BJ (cell line): ENCODE data around the gene R3HCC1L. TPM values are rescaled to one million over a fixed set of nuclear protein-coding genes. Genes with fewer than 3 reads are reported as not detected.

ENCODE experiments used
- CTCF ChIA-PET: fragments of 350-600 bp; formaldehyde crosslinking; extraction: SDS; loops from one replicate; lab custom pipeline; 2021; ENCODE audit warnings: antibody characterized with exemption, inconsistent platforms; lab: Yijun Ruan, JAX
- POLR2A ChIA-PET: fragments of 300-600 bp; sonication (Branson Sonifier 250); formaldehyde crosslinking; extraction: SDS; loops from one replicate; lab custom pipeline; 2021; ENCODE audit warnings: antibody characterized with exemption; lab: Charles Lee
- DNase-seq: peaks from one replicate; pipeline ENCODE4 v3.0.0-alpha.2; 2011; ENCODE audit warnings: low read depth
- H3K27me3 ChIP-seq: 2 replicates; pipeline ENCODE4 v1.6.0; 2011; ENCODE audit warnings: low read length; ENCODE audit not compliant: control insufficient read depth, insufficient read depth
- H3K36me3 ChIP-seq: 2 replicates; pipeline ENCODE4 v1.5.1; 2011; ENCODE audit warnings: low read length; ENCODE audit not compliant: control insufficient read depth, insufficient read depth
- H3K4me3 ChIP-seq: 2 replicates; pipeline ENCODE4 v1.5.1; 2011; ENCODE audit warnings: low read depth, mild to moderate bottlenecking, control low read depth, low read length
- polyA plus RNA-seq: library from polyadenylated mRNA; depleted of rRNA; stranded (reverse); fragments of >200 nt; gene quantifications from 2 replicates; pipeline ENCODE4 v1.2.3, GENCODE V29; 2011
- TF ChIP-seq, protein P1 (sequence below): IDR thresholded peaks from 2 replicates; pipeline ENCODE4 v1.5.1; 2011; ENCODE audit warnings: low read depth, mild to moderate bottlenecking, control low read depth, inconsistent platforms, low read length, moderate library complexity; ENCODE audit not compliant: insufficient read depth

Gene R3HCC1L
- polyA plus RNA-seq, 1 experiment = 5.6 TPM

DNA sequence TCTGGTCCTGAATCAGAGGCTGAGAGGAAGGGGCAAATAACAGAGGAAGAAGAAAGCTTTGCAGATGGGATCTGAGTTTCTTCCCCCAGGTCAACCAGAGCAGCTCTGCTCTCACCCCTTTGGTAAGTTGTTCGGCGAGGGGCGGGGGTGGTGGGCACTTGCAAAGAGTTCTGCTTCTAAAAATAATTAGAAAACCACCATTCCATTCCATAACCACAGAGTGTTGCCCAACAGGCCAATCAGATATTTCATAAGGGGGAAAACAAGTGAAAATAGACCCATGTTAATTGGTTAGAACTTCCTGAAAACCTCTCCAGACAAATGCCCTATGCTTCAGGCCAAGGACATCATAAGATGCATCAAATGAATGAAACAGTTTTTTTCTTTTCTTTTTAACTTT is 43.6 kb upstream of the R3HCC1L start:
- H3K4me3 ChIP-seq = no peak overlapping the region
- H3K27me3 ChIP-seq = no peaks in the 10 kb centered on the region; the same call in 1 of the 2 replicates
- ChIA-PET CTCF (no interaction called here), POLR2A (no interaction called here)
- TF ChIP-seq, protein P1, sequence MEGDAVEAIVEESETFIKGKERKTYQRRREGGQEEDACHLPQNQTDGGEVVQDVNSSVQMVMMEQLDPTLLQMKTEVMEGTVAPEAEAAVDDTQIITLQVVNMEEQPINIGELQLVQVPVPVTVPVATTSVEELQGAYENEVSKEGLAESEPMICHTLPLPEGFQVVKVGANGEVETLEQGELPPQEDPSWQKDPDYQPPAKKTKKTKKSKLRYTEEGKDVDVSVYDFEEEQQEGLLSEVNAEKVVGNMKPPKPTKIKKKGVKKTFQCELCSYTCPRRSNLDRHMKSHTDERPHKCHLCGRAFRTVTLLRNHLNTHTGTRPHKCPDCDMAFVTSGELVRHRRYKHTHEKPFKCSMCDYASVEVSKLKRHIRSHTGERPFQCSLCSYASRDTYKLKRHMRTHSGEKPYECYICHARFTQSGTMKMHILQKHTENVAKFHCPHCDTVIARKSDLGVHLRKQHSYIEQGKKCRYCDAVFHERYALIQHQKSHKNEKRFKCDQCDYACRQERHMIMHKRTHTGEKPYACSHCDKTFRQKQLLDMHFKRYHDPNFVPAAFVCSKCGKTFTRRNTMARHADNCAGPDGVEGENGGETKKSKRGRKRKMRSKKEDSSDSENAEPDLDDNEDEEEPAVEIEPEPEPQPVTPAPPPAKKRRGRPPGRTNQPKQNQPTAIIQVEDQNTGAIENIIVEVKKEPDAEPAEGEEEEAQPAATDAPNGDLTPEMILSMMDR = no peak
- no peak for DNase-seq
- no peaks in the 10 kb centered on the region for H3K36me3 ChIP-seq

DNA sequence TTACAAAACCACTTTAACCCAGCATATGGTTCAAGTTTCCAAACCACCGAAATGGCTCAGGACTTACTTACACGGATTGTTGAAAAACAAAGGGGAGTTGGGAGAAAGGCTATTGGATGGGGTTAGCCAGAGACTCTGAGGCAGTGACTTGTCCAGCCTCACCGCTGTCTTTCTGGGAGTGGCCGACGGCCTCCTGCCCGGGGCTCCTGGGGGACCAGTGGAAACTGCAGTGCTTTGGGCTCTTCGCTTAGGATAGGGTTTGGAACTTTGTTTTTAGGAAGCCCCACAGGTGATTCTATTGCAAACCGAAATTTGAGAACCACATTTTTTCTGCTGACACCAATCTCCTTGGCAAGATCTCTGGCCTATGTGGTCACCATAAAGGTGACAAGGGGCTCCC is 38.1 kb upstream of the R3HCC1L start:
- Histone ChIP-seq H3K27me3 (no peaks in the 10 kb centered on the region; the same call in 1 of the 2 replicates), H3K4me3 (no peak overlapping the region), H3K36me3 (no peaks in the 10 kb centered on the region)
- TF ChIP-seq, protein P1 = no peak
- ChIA-PET POLR2A (no interaction called here), CTCF (interaction anchor here (1.4 kb wide), 1 partner anchor 14 kb away, joined by 3 read pairs; no protein-coding TSS in a partner anchor)
- DNase-seq = no peak

DNA sequence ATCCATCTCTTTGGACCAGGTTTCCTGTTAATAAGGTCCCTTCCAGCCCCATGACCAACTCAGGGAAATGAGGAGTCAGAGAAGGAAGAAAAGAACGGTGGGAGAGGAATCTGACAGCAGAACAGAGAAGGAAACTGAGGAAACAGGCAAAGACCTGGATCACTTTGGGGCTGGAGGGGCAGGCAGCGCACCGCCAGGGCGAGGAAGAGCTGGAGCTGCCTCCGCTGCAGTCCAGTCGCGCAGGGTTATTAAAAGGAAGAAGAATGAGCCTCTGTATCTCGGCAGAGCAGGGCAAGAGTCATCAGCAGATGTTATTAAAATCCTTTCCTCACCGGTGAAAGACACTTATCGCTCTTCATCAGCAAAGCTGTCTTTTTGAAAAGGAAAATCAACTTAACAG is 37.7 kb upstream of the R3HCC1L start:
- H3K27me3 ChIP-seq = no peaks in the 10 kb centered on the region; the same call in 1 of the 2 replicates
- no peak for DNase-seq
- POLR2A ChIA-PET = no interaction called here
- CTCF ChIA-PET = interaction anchor here (1.4 kb wide), 1 partner anchor 15 kb away, joined by 3 read pairs; no protein-coding TSS in a partner anchor
- no peaks in the 10 kb centered on the region for H3K36me3 ChIP-seq
- TF ChIP-seq, protein P1 = no peak
- H3K4me3 ChIP-seq = no peak overlapping the region

DNA sequence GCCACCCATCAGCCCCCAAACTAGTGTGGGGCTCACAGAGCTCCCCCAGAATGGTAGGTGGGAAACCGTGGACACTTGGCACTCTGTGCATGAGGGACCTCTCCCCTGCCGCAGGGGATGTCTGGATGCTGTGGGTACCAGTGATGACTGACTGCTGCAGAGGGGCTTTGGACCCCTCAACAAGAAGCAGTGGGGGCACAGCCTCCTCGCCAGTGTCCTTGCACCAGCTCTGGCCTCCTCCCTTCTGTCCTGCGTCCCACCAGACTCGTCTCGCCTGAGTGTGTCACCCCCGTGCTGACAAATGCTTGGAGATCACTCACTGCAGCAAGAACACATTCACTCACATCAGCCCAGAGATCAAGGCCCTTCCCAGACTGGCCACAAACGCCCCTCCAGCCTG is 37.3 kb upstream of the R3HCC1L start:
- TF ChIP-seq, protein P1 = no peak
- POLR2A ChIA-PET = no interaction called here
- H3K4me3 ChIP-seq = no peak overlapping the region
- no peaks in the 10 kb centered on the region; the same call in 1 of the 2 replicates for H3K27me3 ChIP-seq
- DNase-seq = no peak
- no peaks in the 10 kb centered on the region for H3K36me3 ChIP-seq
- CTCF ChIA-PET = interaction anchor here (1.4 kb wide), 1 partner anchor 15 kb away, joined by 3 read pairs; no protein-coding TSS in a partner anchor

DNA sequence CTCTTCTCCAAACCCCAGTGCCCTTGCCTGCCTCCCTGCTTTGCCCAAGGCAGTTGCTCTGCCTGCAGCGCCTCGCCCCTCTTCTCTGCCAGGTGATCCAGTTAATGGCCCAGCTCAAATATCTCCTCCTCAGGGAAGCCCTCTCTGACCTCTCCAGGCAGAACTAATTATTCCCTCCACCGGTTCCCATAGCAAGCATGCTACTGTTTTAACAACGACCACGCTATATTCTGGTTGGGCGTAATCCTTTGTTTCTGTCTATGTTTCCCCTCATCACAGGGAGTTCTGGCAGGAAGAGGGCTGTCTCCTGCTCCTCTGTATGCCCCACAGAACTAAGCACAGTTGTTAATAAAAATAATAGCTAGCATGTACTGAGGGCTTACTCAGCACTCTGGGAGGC is 36.8 kb upstream of the R3HCC1L start:
- Histone ChIP-seq H3K27me3 (no peaks in the 10 kb centered on the region; the same call in 1 of the 2 replicates), H3K36me3 (no peaks in the 10 kb centered on the region), H3K4me3 (no peak overlapping the region)
- POLR2A ChIA-PET = no interaction called here
- DNase-seq = no peak
- CTCF ChIA-PET = interaction anchor here (1.4 kb wide), 1 partner anchor 16 kb away, joined by 3 read pairs; no protein-coding TSS in a partner anchor
- TF ChIP-seq, protein P1 = no peak
